ENCODE results near the gene CYP20A1.
A peak's percentile ranks its signal among the peaks of the same experiment; 100 is the strongest.
"Not testable (repeated sequence)": the region's sequence is repeated elsewhere in the genome, so short reads cannot be mapped to it uniquely, and the experiment has no call there.

CYP20A1 gene

GRCh38 chr2:203280428-203281064, 41.7 kb downstream of the CYP20A1 start:
- DNase-seq (ENCODE audit: low read depth in 2 of 2) = no peak

GRCh38 chr2:203282101-203282500, 43.3 kb downstream of the CYP20A1 start:
- DNase-seq (ENCODE audit: low read depth in 2 of 2) = no peak

- DNase-seq (ENCODE audit: low read depth in 2 of 2) = no peak
Measured at GRCh38 chr2:203286532-203286931, 47.7 kb downstream of the CYP20A1 start.

- no peak for DNase-seq (ENCODE audit: low read depth in 2 of 2)
Measured at GRCh38 chr2:203301667-203302066, 62.8 kb downstream of the CYP20A1 start.

DNA sequence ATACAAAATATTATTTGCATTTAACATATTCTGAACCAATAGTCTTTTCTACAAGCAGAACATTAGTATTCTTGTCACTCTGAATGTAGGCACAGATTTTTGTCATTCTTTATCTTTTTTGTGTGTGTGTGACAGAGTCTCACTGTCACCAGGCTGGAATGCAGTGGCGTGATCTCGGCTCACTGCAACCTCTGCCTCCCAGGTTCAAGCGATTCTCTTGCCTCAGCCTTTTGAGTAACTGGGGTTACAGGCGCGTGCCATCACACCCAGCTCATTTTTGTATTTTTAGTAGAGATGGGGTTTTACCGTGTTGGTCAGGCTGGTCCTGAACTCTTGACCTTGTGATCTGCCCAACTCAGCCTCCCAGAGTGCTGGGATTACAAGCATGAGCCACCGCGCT, 63.8 kb downstream of the CYP20A1 start:
- DNase-seq (ENCODE audit: low read depth in 2 of 2) = not testable (repeated sequence)

DNA sequence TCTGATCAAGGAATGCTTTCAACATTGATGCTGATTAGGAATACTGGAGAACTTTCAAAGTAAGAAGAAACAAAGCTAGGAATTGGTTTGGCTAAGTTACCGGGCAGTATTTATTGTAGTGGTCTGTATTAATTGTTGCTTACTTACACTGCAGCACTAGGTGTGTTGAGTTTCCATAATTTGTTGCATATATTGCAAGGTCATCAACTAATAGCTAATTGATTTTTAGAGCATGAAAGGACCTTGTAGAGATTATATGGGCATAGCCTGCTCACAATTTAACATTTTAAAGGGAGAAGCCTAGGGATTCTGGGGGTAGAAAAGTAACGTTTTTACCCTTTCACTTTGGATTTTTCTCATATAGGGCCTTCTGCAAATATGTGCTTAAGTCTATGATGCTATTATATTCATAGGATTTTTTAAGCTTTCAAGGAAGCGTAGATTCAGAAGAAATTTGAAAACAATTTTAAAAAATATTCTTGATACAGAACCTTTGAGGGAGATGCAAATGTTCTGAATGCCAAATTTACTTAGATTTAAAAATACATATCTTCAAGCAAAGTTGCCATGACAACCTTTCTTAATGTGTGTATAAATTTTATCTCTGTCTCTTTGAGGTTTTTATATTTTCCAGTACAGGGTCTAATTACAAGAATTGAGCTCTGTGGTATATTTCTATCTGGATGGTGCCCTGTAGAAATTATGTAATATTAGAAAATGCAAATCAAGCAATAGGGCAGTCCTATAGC, 72.0 kb downstream of the CYP20A1 start:
- DNase-seq (ENCODE audit: low read depth in 2 of 2) = no peak

- DNase-seq (ENCODE audit: low read depth in 2 of 2) = no peak
Measured at GRCh38 chr2:203326356-203326755, 87.5 kb downstream of the CYP20A1 start.

- DNase-seq (ENCODE audit: low read depth in 2 of 2) = no peak
Measured at GRCh38 chr2:203327582-203327900, 88.7 kb downstream of the CYP20A1 start.

DNA sequence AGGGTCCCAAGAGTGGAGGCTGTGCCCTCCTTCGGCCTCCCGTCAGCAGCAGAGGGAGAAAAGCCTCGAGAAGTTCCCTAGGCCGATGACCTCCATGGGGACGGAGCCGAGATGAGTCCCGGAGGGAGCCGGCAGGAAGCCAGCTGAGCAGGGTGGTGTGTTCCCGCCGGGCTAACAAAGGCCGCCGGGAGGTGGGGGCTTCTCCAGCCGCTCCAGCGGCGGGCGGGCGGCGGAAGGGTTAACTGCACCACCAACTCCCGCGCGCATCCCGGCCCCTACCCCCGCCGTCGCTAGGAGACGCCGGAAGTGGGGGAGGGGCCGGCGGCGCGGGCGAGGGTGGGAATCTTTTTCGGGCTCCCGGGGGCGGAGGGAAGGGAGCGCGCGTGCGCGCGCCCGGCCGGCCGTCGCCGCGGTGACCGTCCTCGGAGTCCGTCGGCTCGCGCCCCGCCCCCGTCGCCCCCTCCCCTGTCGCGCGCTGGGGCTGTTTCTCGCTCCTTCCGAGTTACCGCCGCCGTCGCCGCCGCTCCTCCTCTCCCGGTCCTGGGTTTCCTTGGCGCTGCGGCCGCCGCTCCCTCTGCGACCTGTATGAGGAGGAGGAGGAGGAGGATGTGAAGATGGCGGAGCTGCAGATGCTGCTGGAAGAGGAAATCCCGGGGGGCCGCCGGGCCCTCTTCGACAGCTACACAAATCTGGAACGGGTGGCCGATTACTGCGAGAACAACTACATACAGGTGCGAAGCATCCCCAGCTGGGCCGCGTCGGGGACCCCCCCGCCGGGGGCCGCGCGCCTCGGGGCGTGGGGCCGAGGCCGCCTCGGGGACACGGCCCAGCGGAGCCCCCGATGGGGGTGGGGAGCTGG, 89.3 kb downstream of the CYP20A1 start, which contains the start of gene ABI2:
TSS of gene ABI2 (plus strand) at position 494 of the 859 bp plus-strand sequence. CDS start at position 615, 121 bp downstream.
- peak; percentile 51 to 63 for DNase-seq (ENCODE audit: low read depth in 2 of 2)

DNA sequence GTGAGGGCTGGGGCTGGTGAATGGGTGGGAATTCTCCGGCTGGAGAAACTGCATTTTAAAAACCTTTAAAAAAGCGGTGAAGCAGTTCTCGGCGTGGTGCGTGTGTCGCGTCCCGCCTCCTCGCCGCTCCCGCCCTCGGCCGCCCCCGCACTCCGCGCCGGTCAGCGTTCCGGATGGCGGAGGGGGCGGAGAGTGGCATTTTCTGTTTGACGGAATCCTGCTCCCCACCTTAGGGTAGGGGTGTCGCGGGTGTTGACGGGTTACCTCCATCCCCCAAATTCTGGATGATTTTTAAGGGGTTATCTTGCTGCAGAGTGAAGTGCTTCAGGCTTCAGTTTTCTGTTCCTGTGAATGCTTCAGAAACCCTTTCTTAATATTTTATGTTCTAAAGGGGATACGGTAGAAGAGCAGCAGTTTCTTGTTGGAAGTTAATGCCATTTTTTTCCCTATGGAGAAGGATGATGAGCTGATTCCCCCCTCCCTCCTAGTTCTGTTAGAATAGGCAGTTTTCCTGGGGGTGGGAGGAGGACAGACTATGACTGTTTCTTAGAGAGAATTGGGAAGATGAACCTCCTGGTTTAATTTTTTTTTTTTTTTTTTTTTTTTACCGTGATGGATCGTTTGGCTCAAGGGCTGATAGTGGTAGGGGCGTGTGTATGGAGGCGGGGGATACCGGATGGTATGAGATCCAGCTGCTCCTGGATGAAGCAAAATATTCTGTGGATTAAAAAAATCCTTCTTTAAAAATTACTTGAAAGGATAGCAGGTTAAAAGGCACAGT, 90.1 kb downstream of the CYP20A1 start:
- DNase-seq (ENCODE audit: low read depth in 2 of 2) = peak; percentile 19 to 41

GRCh38 chr2:203330434-203330833, 91.6 kb downstream of the CYP20A1 start:
- DNase-seq (ENCODE audit: low read depth in 2 of 2) = no peak

- DNase-seq (ENCODE audit: low read depth in 2 of 2) = no peak
Measured at GRCh38 chr2:203338322-203338721, 99.5 kb downstream of the CYP20A1 start.

DNA sequence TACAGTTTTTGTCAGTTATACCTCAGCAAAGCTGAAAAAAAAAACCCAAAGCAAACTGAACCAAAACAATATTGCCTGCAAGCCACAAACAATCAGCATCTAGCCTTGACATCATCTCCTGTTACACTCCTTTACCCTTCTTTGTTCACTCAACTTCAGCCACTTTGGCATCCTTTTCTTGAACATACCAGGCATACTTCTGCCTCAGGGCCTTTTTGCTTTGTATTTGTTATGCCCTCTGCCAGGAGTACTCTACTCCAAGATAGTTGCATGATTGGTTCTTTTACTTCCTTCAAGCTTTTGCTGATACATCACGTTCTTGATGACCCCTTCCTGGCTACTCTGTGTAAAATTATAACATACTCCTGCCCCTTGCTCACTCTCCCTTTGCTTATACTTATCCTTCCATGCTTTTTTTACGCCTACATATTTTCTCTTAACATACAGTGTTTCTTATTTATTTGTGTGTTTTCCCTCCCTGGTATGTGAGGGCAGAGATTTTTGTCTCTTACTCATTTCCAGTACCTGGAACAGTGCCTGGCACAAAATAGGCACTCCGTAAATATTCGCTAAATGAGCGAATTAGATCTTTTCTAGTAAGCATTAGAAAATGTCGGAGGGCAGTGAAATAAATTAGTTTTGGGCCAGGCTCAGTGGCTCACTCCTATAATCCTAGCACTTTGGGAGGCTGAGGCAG, 102.1 kb downstream of the CYP20A1 start:
- DNase-seq (ENCODE audit: low read depth in 2 of 2) = no peak

GRCh38 chr2:203341741-203342310, 103.0 kb downstream of the CYP20A1 start:
- DNase-seq (ENCODE audit: low read depth in 2 of 2) = no peak

DNA sequence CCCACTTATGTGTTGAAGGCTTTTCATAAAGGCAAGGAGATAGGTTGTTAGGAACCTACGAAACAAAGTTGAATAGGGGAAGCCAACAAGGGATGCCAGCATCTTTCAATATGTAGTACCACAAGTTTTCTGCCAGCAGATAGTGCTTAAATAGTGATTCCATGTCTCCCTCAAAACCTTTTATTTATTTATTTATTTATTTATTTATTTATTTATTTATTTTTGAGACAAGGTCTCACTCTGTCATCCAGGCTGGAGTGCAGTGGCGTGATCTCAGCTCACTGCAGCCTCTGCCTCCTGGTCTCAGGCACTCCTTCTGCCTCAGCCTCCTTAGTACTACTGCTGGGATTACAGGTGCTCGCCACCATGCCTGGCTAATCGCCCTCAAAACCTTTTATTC, 103.6 kb downstream of the CYP20A1 start:
- DNase-seq (ENCODE audit: low read depth in 2 of 2) = not testable (repeated sequence)

GRCh38 chr2:203344667-203345066, 105.8 kb downstream of the CYP20A1 start:
- no peak for DNase-seq (ENCODE audit: low read depth in 2 of 2)

GRCh38 chr2:203346612-203347011, 107.8 kb downstream of the CYP20A1 start:
- no peak for DNase-seq (ENCODE audit: low read depth in 2 of 2)

DNA sequence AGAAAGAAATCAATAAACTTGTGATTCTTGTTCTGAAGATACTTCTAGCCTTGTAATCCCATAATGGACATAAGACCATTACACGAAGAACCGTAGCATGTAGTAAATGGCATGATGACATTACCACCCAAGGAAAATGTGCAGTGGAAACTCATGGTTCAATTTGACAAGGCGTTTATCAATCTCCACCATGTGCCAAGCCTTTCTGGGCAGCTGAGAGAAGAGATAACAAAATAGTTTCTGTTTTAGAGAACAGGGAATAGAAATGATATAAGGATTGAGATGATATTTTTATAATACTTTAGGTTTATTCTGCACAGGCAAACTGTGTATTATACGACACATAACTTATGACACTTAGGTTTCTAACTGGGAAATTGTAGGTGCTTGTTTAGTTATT, 108.6 kb downstream of the CYP20A1 start:
- no peak for DNase-seq (ENCODE audit: low read depth in 2 of 2)

DNA sequence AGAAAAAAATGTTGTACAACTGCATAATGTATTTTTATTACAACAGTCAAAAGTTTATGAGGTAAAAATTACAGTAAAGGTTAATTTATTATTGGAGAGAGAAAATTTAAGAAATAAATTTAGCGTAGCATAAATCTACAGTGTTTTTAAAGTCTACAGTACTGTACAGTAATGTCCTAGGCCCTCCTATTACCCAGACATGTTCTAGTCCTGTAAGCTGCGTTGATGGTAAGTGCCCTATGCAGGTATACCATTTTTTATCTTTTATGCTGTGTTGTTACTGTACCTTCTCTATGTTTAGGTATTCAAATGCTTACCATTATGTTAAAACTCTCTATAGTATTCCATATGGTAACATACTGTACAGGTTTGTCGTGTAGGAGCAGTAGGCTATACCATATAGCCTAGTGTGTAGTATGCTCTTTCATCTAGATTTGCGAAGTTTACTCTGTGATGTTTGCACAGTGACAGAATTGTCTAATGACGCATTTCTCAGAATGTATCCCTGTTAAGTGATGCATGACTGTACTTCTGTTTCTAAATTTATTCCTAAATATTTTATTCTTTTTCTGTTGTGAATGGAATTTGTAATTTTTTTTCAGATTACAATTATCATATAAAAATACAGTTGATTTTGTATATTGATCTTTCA, 113.9 kb downstream of the CYP20A1 start:
- no peak for DNase-seq (ENCODE audit: low read depth in 2 of 2)

GRCh38 chr2:203354966-203355365, 116.1 kb downstream of the CYP20A1 start:
- DNase-seq (ENCODE audit: low read depth in 2 of 2) = no peak

Data from activated CD4-positive, alpha-beta T cell treated with anti-CD3 and anti-CD28 coated beads for 24 hours (primary cell).